HEK293 (cell line): ENCODE data around the gene DIABLO.

ENCODE experiments used
- WT1 ChIP-seq: fragments of 450-650 bp; formaldehyde crosslinking; IDR thresholded peaks from 2 replicates; pipeline ENCODE4 v1.5.1; 2016; ENCODE audit warnings: missing biosample characterization, missing genetic modification characterization
- ZBTB11 ChIP-seq: fragments of 450-650 bp; formaldehyde crosslinking; conservative IDR thresholded peaks from 2 replicates; pipeline ENCODE4 v1.5.1; 2016; ENCODE audit warnings: low read depth, missing biosample characterization, missing genetic modification characterization
- ZNF23 ChIP-seq: fragments of 450-650 bp; formaldehyde crosslinking; IDR thresholded peaks from 2 replicates; pipeline ENCODE4 v1.5.1; 2016; ENCODE audit warnings: missing biosample characterization, missing genetic modification characterization, borderline replicate concordance
- ZNF239 ChIP-seq: fragments of 450-650 bp; formaldehyde crosslinking; IDR thresholded peaks from 2 replicates; pipeline ENCODE4 v1.5.1; 2016; ENCODE audit warnings: missing biosample characterization, missing genetic modification characterization
- ZNF274 ChIP-seq, 2 experiments: fragments of 200-500 bp in 1 of 2; fragments of 450-650 bp in 1 of 2; sonication (Bioruptor generic) in 1 of 2; formaldehyde crosslinking in 1 of 2; IDR thresholded peaks; 2 replicates each; pipeline versions ENCODE4 v1.5.1 to v1.6.1; 2014 to 2016; ENCODE audit warnings: borderline replicate concordance in 1 of 2, inconsistent platforms in 1 of 2, low read length in 1 of 2, missing biosample characterization in 1 of 2, missing genetic modification characterization in 1 of 2
- ZNF501 ChIP-seq: fragments of 450-650 bp; formaldehyde crosslinking; IDR thresholded peaks from 2 replicates; pipeline ENCODE4 v1.5.1; 2016; ENCODE audit warnings: missing biosample characterization, missing genetic modification characterization
- ZNF561 ChIP-seq: fragments of 450-650 bp; IDR thresholded peaks from 2 replicates; pipeline ENCODE4 v1.5.1; 2018; ENCODE audit warnings: missing biosample characterization, missing genetic modification characterization, borderline replicate concordance
- ZSCAN4 ChIP-seq: fragments of 450-650 bp; formaldehyde crosslinking; IDR thresholded peaks from 2 replicates; pipeline ENCODE4 v1.5.1; 2017; ENCODE audit warnings: missing biosample characterization, missing genetic modification characterization
- TF ChIP-seq, protein P1 (sequence below): fragments of 450-650 bp; formaldehyde crosslinking; IDR thresholded peaks from 2 replicates; pipeline ENCODE4 v1.5.1; 2016; ENCODE audit warnings: missing biosample characterization, missing genetic modification characterization
- TF ChIP-seq, protein P2 (sequence below): fragments of 450-650 bp; formaldehyde crosslinking; IDR thresholded peaks from 2 replicates; pipeline ENCODE4 v1.5.1; 2016; ENCODE audit warnings: missing biosample characterization, missing genetic modification characterization

- TF ChIP-seq ZBTB11 (tag by site-specific recombination), result no peak
- no peak for TF ChIP-seq ZNF23
- TF ChIP-seq, protein P1, sequence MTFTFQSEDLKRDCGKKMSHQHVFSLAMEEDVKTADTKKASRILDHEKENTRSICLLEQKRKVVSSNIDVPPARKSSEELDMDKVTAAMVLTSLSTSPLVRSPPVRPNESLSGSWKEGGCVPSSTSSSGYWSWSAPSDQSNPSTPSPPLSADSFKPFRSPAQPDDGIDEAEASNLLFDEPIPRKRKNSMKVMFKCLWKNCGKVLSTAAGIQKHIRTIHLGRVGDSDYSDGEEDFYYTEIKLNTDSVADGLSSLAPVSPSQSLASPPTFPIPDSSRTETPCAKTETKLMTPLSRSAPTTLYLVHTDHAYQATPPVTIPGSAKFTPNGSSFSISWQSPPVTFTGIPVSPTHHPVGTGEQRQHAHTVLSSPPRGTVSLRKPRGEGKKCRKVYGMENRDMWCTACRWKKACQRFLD (tag by site-specific recombination), result no peak
- TF ChIP-seq, protein P2, sequence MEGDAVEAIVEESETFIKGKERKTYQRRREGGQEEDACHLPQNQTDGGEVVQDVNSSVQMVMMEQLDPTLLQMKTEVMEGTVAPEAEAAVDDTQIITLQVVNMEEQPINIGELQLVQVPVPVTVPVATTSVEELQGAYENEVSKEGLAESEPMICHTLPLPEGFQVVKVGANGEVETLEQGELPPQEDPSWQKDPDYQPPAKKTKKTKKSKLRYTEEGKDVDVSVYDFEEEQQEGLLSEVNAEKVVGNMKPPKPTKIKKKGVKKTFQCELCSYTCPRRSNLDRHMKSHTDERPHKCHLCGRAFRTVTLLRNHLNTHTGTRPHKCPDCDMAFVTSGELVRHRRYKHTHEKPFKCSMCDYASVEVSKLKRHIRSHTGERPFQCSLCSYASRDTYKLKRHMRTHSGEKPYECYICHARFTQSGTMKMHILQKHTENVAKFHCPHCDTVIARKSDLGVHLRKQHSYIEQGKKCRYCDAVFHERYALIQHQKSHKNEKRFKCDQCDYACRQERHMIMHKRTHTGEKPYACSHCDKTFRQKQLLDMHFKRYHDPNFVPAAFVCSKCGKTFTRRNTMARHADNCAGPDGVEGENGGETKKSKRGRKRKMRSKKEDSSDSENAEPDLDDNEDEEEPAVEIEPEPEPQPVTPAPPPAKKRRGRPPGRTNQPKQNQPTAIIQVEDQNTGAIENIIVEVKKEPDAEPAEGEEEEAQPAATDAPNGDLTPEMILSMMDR (tag by site-specific recombination), result no peak
- no peak for TF ChIP-seq ZNF274 (IDR thresholded peaks at IDR 0.05; ENCODE audit: low read length)
- TF ChIP-seq ZNF274 (tag by site-specific recombination; IDR thresholded peaks at IDR 0.05; ENCODE audit: borderline replicate concordance), result no peak
- 0 out of 2 replicates have a peak, but pooled peaks have one; percentile 30 for TF ChIP-seq ZNF561
- no peak for TF ChIP-seq ZSCAN4 (tag by site-specific recombination)
- no peak for TF ChIP-seq WT1 (tag by site-specific recombination)
- TF ChIP-seq ZNF501, result no peak
- no peak for TF ChIP-seq ZNF239 (tag by site-specific recombination)
These were observed 22.3 kb downstream of the DIABLO start, which contains the start of gene B3GNT4 for GRCh38 chr12:122203301-122204166.
